Kidney (tissue), 14 donors: Measurements from ENCODE around the gene RGS14. TPM values are rescaled to one million over a fixed set of nuclear protein-coding genes. Genes with fewer than 3 reads are reported as not detected.

Experiments
- DNase-seq, 5 donors: peaks; one replicate each; pipeline ENCODE4 v3.0.0-alpha.2; 2013 to 2020
- FAIRE-seq: peaks from 2 replicates; lab custom pipeline; 2012; peaks lifted over from hg19 to GRCh38; lab: Jason Lieb, UNC
- H3K27ac ChIP-seq, 2 donors: one replicate each; pipeline ENCODE4 v1.7.0; 2013; ENCODE audit warnings: low read depth in 2 of 2, low read length in 2 of 2, inconsistent platforms in 1 of 2
- H3K27me3 ChIP-seq: one replicate; pipeline ENCODE4 v1.7.1; 2013; ENCODE audit warnings: low read length, inconsistent platforms; ENCODE audit not compliant: control insufficient read depth, insufficient read depth
- H3K36me3 ChIP-seq, 3 donors: one replicate each; pipeline versions ENCODE4 v1.7.0 to v1.7.1; 2013; ENCODE audit warnings: low read length in 3 of 3, control low read depth in 1 of 3, inconsistent platforms in 1 of 3; ENCODE audit not compliant: insufficient read depth in 3 of 3, control insufficient read depth in 2 of 3
- H3K4me1 ChIP-seq, 3 donors: one replicate each; pipeline versions ENCODE4 v1.7.0 to v1.7.1; 2013; ENCODE audit warnings: low read length in 3 of 3, inconsistent platforms in 1 of 3, low read depth in 1 of 3; ENCODE audit not compliant: control insufficient read depth in 2 of 3, insufficient read depth in 2 of 3
- H3K4me3 ChIP-seq, 3 donors: one replicate each; pipeline versions ENCODE4 v1.7.0 to v1.8.1; 2013; ENCODE audit warnings: low read length in 3 of 3, control low read depth in 1 of 3, inconsistent platforms in 1 of 3
- H3K9ac ChIP-seq, 3 donors: one replicate each; pipeline versions ENCODE4 v1.7.0 to v1.7.1; 2013; ENCODE audit warnings: low read length in 3 of 3, control low read depth in 1 of 3, inconsistent platforms in 1 of 3
- H3K9me3 ChIP-seq, 3 donors: one replicate each; pipeline versions ENCODE4 v1.7.0 to v1.7.1; 2013; ENCODE audit warnings: low read length in 3 of 3, control low read depth in 1 of 3, inconsistent platforms in 1 of 3; ENCODE audit not compliant: control insufficient read depth in 2 of 3, insufficient read depth in 1 of 3
- CTCF ChIP-seq: IDR thresholded peaks from 3 replicates; pipeline ENCODE4 v1.5.1; 2012; ENCODE audit warnings: mild to moderate bottlenecking, moderate library complexity, borderline replicate concordance; ENCODE audit not compliant: insufficient read depth; ENCODE audit errors: extremely low read depth
- intact Hi-C: fragments of 100-400 bp; cut with DNase I; formaldehyde crosslinking; loops from one replicate; pipeline ENCODE4 v1.11.1; 2022
- polyA plus RNA-seq: library from polyadenylated mRNA; stranded (reverse); fragments of 350-450 nt; fragmentation: Illumina TruSeq; extraction: RNeasy Lipid Tissue Mini Kit (QIAGEN cat#74804); gene quantifications from one replicate; pipeline ENCODE4 v1.2.3, GENCODE V29; 2014; ENCODE audit warnings: low read depth, low replicate concordance; ENCODE audit not compliant: insufficient read depth
- total RNA-seq: library from RNA; stranded (reverse); fragmentation: NEBNext Ultra II Directional; extraction: Animal tissue kit (Norgen Biotek cat#: 25700); gene quantifications from one replicate; pipeline ENCODE4 v1.2.1, GENCODE V29; 2021
- donor health status: control.
- donor health status: control.
- donor health status: control.
- donor health status: control.
- donor health status: control.
- donor health status: DM: yes; HTN: yes; CAD: no.
- donor health status: Normal renal cell carcinoma (clear cell type).

The RGS14 gene
- total and polyA plus RNA-seq, 2 donors from 2014 or later, result 28.4 to 56.3 TPM

GRCh38 chr5:177405805-177406204, 48.1 kb downstream of the RGS14 start:
- TF ChIP-seq CTCF, result no peak
- no peak for DNase-seq
- H3K9me3 ChIP-seq, result no peaks in the 10 kb centered on the region
- no peak overlapping the region for H3K27ac ChIP-seq
- peaks cover 0 to 27% (median 0%) of the 10 kb centered on the region in 3 donors for H3K4me1 ChIP-seq
- no peak for FAIRE-seq
- H3K27me3 ChIP-seq, result peaks cover 19% of the 10 kb centered on the region
- H3K36me3 ChIP-seq, result no peaks in the 10 kb centered on the region
- H3K9ac ChIP-seq, result no peak overlapping the region
- no peak overlapping the region for H3K4me3 ChIP-seq
- intact Hi-C loops, result loop anchor here (5.0 kb wide), 1 partner anchor 46 kb away; no protein-coding TSS in a partner anchor

- Histone ChIP-seq H3K27ac (no peak within 1 kb of the TSS), H3K9me3 (no peaks in the 10 kb centered on the region), H3K4me1 (peaks cover 0 to 6% (median 0%) of the 10 kb centered on the region in 3 donors), H3K4me3 (no peak within 1 kb of the TSS), H3K27me3 (no peaks in the 10 kb centered on the region), H3K36me3 (no peaks in the 10 kb centered on the region), H3K9ac (no peak within 1 kb of the TSS)
- intact Hi-C loops, result loop anchor here (5.0 kb wide), 1 partner anchor 43 kb away; no protein-coding TSS in a partner anchor
- no peak for FAIRE-seq
- no peak for DNase-seq
- TF ChIP-seq CTCF, result no peak
These were observed 51.5 kb downstream of the RGS14 start, which contains the start of gene F12 for GRCh38 chr5:177409043-177409801. TSS of gene F12 (minus strand) at chr5:177409564. CDS start at chr5:177409527, 37 bp downstream.

GRCh38 chr5:177410575-177410974, 52.9 kb downstream of the RGS14 start:
- no peak for TF ChIP-seq CTCF
- intact Hi-C loops, result no loop called here
- no peak for FAIRE-seq

More at GRCh38 chr5:177410575-177410974, 52.9 kb downstream of the RGS14 start:
- Histone ChIP-seq H3K9ac (no peak overlapping the region), H3K27me3 (no peaks in the 10 kb centered on the region), H3K36me3 (no peaks in the 10 kb centered on the region), H3K4me3 (no peak overlapping the region), H3K4me1 (no peaks in the 10 kb centered on the region), H3K9me3 (no peaks in the 10 kb centered on the region), H3K27ac (no peak overlapping the region)
- DNase-seq, result no peak
